MM.1S (cell line): Measurements from ENCODE around the gene GALNT9.

Experiments
- DNase-seq: peaks from one replicate; pipeline ENCODE4 v3.0.0-alpha.2; 2015
- H2AFZ ChIP-seq: fragments of 300-600 bp; sonication (generic); 2 replicates; pipeline ENCODE4 v1.6.0; 2016; ENCODE audit warnings: antibody characterized with exemption, low read length
- H3F3A ChIP-seq: fragments of 300-600 bp; sonication (generic); 2 replicates; pipeline ENCODE4 v1.6.1; 2016; ENCODE audit warnings: mild to moderate bottlenecking, antibody characterized with exemption, low read length, moderate library complexity, mixed read lengths; ENCODE audit not compliant: insufficient read depth
- H3K27ac ChIP-seq: fragments of 300-600 bp; sonication (generic); 2 replicates; pipeline ENCODE4 v1.5.1; 2016; ENCODE audit warnings: mild to moderate bottlenecking, low read length
- H3K27me3 ChIP-seq: fragments of 300-600 bp; sonication (generic); replicated peaks from 2 replicates; pipeline ENCODE4 v1.6.0; 2016; ENCODE audit warnings: low read length; ENCODE audit not compliant: insufficient read depth
- H3K36me3 ChIP-seq: fragments of 300-600 bp; sonication (generic); replicated peaks from 2 replicates; pipeline ENCODE4 v1.6.1; 2016; ENCODE audit warnings: mild to moderate bottlenecking, low read length, mixed read lengths; ENCODE audit not compliant: insufficient read depth
- H3K4me1 ChIP-seq: fragments of 300-600 bp; sonication (generic); 2 replicates; pipeline ENCODE4 v1.6.1; 2016; ENCODE audit warnings: low read length, mixed read lengths
- H3K4me2 ChIP-seq: fragments of 300-600 bp; sonication (generic); 2 replicates; pipeline ENCODE4 v1.6.0; 2016; ENCODE audit warnings: low read depth, low read length
- H3K4me3 ChIP-seq: fragments of 300-600 bp; sonication (generic); 2 replicates; pipeline ENCODE4 v1.5.1; 2016; ENCODE audit warnings: low read length, mixed read lengths
- H3K79me2 ChIP-seq: fragments of 300-600 bp; sonication (generic); 2 replicates; pipeline ENCODE4 v1.6.1; 2016; ENCODE audit warnings: mixed run types, low read length, mixed read lengths
- H3K9ac ChIP-seq: fragments of 300-600 bp; sonication (generic); 2 replicates; pipeline ENCODE4 v1.6.1; 2016; ENCODE audit warnings: low read length, mixed read lengths
- H3K9me2 ChIP-seq: fragments of 300-600 bp; sonication (generic); replicated peaks from 2 replicates; pipeline ENCODE4 v1.6.1; 2016; ENCODE audit warnings: mild to moderate bottlenecking, low read length, mixed read lengths; ENCODE audit not compliant: insufficient read depth
- H3K9me3 ChIP-seq: fragments of 300-600 bp; sonication (generic); replicated peaks from 2 replicates; pipeline ENCODE4 v1.6.1; 2016; ENCODE audit warnings: mild to moderate bottlenecking, low read length, mixed read lengths; ENCODE audit not compliant: insufficient read depth
- H4K20me1 ChIP-seq: fragments of 300-600 bp; sonication (generic); 2 replicates; pipeline ENCODE4 v1.6.1; 2016; ENCODE audit warnings: mild to moderate bottlenecking, low read length, moderate library complexity, mixed read lengths; ENCODE audit not compliant: insufficient read depth
- EZH2 ChIP-seq: fragments of 300-600 bp; sonication (generic); optimal IDR thresholded peaks from 2 replicates; pipeline ENCODE3; 2017; ENCODE audit warnings: low read depth, mild to moderate bottlenecking, antibody characterized with exemption, low read length, mixed read lengths
- EZH2phosphoT487 ChIP-seq: fragments of 300-600 bp; sonication (generic); IDR thresholded peaks from 2 replicates; pipeline ENCODE4 v1.6.1; 2018; ENCODE audit warnings: antibody characterized with exemption, low read length
- TF ChIP-seq, protein P1 (sequence below): fragments of 300-600 bp; sonication (generic); IDR thresholded peaks from 2 replicates; pipeline ENCODE4 v1.5.1; 2016; ENCODE audit warnings: antibody characterized with exemption, low read length, mixed read lengths

The GALNT9 gene

DNA sequence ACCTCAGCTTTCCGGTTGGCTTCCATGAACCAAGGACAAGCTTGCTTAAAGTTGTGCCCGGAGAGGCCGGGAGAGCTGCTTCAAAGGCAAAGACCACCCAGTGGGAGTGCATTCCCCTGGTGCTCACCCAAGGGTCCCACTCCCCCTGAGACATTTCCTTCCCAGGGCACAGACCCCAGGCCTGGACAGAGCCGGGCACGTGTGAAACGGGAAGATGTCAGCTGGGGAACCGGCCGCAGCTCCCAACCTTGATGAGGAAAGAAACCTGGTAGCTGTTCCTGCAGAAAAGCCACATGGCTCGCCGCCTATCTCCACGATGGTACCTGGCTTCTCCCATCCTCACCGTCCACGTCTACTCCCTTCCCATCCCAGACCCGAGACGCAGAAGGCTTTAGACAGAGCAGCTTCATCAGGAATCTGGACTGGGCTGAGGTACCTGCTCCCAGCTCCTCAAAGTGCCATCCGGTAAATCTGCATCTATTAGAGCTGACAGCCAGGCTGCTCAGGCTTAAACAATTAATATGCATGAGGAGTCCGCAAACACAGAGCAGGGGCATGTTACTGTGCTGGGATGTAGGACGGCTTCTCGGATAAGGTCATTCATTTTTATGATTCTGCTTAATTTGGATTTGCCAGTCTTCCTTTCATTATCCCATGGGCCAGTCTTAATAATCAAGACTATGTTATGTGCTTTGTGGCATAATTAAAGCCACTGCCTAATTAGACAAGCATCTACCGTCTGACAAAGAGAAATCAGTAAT, 53.1 kb downstream of the GALNT9 start:
- peaks cover 6% of the 10 kb centered on the region; the same call in 1 of the 2 replicates for H3K27me3 ChIP-seq
- no peak overlapping the region for H3K4me2 ChIP-seq
- no peaks in the 10 kb centered on the region for H3K9me2 ChIP-seq
- H4K20me1 ChIP-seq = no peaks in the 10 kb centered on the region
- no peaks in the 10 kb centered on the region for H3K79me2 ChIP-seq
- no peaks in the 10 kb centered on the region for H3K36me3 ChIP-seq
- no peak for TF ChIP-seq EZH2phosphoT487
- no peak for TF ChIP-seq EZH2
- TF ChIP-seq, protein P1, sequence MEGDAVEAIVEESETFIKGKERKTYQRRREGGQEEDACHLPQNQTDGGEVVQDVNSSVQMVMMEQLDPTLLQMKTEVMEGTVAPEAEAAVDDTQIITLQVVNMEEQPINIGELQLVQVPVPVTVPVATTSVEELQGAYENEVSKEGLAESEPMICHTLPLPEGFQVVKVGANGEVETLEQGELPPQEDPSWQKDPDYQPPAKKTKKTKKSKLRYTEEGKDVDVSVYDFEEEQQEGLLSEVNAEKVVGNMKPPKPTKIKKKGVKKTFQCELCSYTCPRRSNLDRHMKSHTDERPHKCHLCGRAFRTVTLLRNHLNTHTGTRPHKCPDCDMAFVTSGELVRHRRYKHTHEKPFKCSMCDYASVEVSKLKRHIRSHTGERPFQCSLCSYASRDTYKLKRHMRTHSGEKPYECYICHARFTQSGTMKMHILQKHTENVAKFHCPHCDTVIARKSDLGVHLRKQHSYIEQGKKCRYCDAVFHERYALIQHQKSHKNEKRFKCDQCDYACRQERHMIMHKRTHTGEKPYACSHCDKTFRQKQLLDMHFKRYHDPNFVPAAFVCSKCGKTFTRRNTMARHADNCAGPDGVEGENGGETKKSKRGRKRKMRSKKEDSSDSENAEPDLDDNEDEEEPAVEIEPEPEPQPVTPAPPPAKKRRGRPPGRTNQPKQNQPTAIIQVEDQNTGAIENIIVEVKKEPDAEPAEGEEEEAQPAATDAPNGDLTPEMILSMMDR = no peak
- no peaks in the 10 kb centered on the region for H3K4me1 ChIP-seq
- DNase-seq = no peak
- H3K27ac ChIP-seq = no peak overlapping the region
- H2AFZ ChIP-seq = no peak overlapping the region
- H3K9me3 ChIP-seq = no peaks in the 10 kb centered on the region
- H3K4me3 ChIP-seq = no peak overlapping the region
- no peak overlapping the region for H3K9ac ChIP-seq
- no peaks in the 10 kb centered on the region for H3F3A ChIP-seq

DNA sequence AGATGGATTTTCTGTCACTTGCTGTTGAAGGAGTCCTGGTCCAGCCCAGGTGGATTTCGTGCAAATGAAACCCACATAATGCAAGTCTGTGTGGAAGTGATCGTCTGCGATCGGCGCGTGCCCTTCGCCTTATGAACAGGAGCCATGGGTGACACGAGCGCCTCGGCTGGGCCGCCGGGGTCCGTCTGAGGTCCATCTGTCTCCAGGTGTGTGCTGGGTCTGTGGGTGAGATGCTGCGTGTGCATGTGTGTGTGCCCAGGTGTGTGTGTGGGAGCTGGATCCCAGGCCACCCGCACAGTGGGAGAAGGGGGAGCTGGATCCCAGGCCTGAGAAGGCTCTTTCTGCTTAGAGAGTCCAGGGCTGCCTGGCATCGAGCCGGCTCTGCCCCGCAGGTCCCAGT, 53.8 kb downstream of the GALNT9 start:
- H3K4me2 ChIP-seq = no peak overlapping the region
- no peaks in the 10 kb centered on the region for H3K9me2 ChIP-seq
- no peak overlapping the region for H3K4me3 ChIP-seq
- H3K27ac ChIP-seq = no peak overlapping the region
- H3K9me3 ChIP-seq = no peaks in the 10 kb centered on the region
- H3K9ac ChIP-seq = no peak overlapping the region
- H3K79me2 ChIP-seq = no peaks in the 10 kb centered on the region
- no peak overlapping the region for H2AFZ ChIP-seq
- peaks cover 8% of the 10 kb centered on the region; the same call in 1 of the 2 replicates for H3K27me3 ChIP-seq
- H3F3A ChIP-seq = no peaks in the 10 kb centered on the region
- no peak for DNase-seq
- H4K20me1 ChIP-seq = no peaks in the 10 kb centered on the region
- TF ChIP-seq EZH2phosphoT487 (no peak), EZH2 (no peak)
- TF ChIP-seq, protein P1 = no peak
- H3K4me1 ChIP-seq = no peaks in the 10 kb centered on the region
- no peaks in the 10 kb centered on the region for H3K36me3 ChIP-seq

DNA sequence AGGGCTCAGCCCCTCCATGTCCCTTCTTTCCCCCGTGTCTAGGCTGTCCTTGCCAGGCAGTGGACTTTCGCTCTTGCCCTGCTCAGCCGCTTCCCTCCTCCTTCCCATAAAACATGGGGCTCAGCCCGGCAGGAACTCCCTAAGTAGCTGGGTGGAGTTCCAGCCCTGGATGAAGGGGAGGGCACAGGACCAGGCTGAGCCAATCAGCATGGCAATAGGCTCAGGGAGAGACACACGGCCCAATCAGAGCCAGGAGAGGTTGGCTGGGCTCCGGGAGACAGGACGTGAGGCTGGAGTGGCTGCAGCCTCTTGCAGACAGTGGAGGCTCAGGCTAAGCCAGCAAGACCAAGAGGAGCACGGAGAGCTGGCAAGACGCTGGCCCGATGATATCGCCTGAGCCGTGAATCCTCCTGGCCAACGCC, 54.3 kb downstream of the GALNT9 start:
- Histone ChIP-seq H3K9ac (no peak overlapping the region), H3K4me3 (no peak overlapping the region), H3K79me2 (no peaks in the 10 kb centered on the region), H3K9me2 (no peaks in the 10 kb centered on the region), H3F3A (no peaks in the 10 kb centered on the region), H3K36me3 (no peaks in the 10 kb centered on the region), H4K20me1 (no peaks in the 10 kb centered on the region), H3K27ac (no peak overlapping the region), H3K4me1 (no peaks in the 10 kb centered on the region), H3K27me3 (peaks cover 9% of the 10 kb centered on the region; the same call in 1 of the 2 replicates), H2AFZ (no peak overlapping the region), H3K9me3 (no peaks in the 10 kb centered on the region), H3K4me2 (no peak overlapping the region)
- DNase-seq = no peak
- no peak for TF ChIP-seq EZH2
- TF ChIP-seq EZH2phosphoT487 = no peak
- TF ChIP-seq, protein P1 = no peak
